ENCODE measurements around the gene SLC44A3.

Gene SLC44A3

DNA sequence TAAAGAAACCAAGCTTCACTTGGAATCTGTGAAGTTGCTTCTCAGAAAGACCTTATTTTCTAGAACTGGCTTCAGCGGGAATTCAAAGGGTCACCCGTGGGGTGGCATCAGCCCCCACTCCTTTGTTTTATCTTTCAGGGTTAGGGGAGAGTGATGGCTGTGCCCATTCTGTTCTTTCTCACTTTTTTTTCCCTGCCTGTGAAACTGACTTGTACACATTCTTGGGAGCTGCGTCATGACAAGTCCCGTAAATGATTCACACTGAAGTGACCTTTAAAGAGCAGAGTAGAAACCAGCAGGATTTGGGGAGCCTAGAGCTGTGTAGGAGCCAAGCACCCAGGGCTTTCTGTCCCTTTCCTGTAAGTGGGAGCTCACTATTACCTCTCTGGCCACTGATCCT is 43.8 kb downstream of the SLC44A3 start:
- no peak overlapping the region for H3K4me3 ChIP-seq (IDR thresholded peaks at IDR 0.05; ENCODE audit: insufficient read depth, low read depth, low read length)
- H3K9ac ChIP-seq = no peak overlapping the region
- TF ChIP-seq, protein P1, sequence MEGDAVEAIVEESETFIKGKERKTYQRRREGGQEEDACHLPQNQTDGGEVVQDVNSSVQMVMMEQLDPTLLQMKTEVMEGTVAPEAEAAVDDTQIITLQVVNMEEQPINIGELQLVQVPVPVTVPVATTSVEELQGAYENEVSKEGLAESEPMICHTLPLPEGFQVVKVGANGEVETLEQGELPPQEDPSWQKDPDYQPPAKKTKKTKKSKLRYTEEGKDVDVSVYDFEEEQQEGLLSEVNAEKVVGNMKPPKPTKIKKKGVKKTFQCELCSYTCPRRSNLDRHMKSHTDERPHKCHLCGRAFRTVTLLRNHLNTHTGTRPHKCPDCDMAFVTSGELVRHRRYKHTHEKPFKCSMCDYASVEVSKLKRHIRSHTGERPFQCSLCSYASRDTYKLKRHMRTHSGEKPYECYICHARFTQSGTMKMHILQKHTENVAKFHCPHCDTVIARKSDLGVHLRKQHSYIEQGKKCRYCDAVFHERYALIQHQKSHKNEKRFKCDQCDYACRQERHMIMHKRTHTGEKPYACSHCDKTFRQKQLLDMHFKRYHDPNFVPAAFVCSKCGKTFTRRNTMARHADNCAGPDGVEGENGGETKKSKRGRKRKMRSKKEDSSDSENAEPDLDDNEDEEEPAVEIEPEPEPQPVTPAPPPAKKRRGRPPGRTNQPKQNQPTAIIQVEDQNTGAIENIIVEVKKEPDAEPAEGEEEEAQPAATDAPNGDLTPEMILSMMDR (conservative IDR thresholded peaks at IDR 0.05; ENCODE audit: low read depth, low read length) = no peak
- no peaks in the 10 kb centered on the region for H3K27me3 ChIP-seq (ENCODE audit: insufficient read depth, low read depth)
- no peaks in the 10 kb centered on the region for H4K20me1 ChIP-seq (ENCODE audit: insufficient read depth)
- no peak overlapping the region for H3K27ac ChIP-seq
- no peak overlapping the region for H3K4me2 ChIP-seq
- no peaks in the 10 kb centered on the region for H3K79me2 ChIP-seq (ENCODE audit: insufficient read depth, low read depth)
- no peaks in the 10 kb centered on the region for H3K4me1 ChIP-seq (ENCODE audit: low read depth, poor library complexity, severe bottlenecking)
- H3K36me3 ChIP-seq (ENCODE audit: insufficient read depth) = no peaks in the 10 kb centered on the region
- no peak overlapping the region for H2AFZ ChIP-seq (ENCODE audit: low read depth)

DNA sequence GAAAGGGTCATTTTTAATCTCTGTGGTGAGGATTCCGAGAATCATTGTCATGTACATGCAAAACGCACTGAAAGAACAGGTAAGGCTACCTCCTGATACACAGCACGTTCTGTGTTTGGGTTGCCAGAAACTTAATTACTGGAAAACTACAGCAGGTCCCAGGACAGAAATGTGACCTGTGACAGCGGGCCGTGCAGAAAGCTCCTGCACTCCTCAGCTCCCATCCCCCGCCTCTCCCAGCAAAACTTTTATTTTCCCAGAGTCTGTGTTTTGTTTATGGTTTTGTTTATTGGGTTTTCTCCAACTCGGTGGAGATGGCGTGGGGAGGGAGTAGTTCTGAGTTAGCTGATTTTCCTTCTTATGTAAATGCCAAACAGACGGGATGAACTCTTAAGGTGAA is 44.7 kb downstream of the SLC44A3 start:
- no peaks in the 10 kb centered on the region for H4K20me1 ChIP-seq (ENCODE audit: insufficient read depth)
- H3K27me3 ChIP-seq (ENCODE audit: insufficient read depth, low read depth) = no peaks in the 10 kb centered on the region
- no peaks in the 10 kb centered on the region for H3K36me3 ChIP-seq (ENCODE audit: insufficient read depth)
- H3K4me2 ChIP-seq = no peak overlapping the region
- no peak overlapping the region for H3K9ac ChIP-seq
- TF ChIP-seq, protein P1 (conservative IDR thresholded peaks at IDR 0.05; ENCODE audit: low read depth, low read length) = no peak
- H3K27ac ChIP-seq = no peak overlapping the region
- H3K79me2 ChIP-seq (ENCODE audit: insufficient read depth, low read depth) = no peaks in the 10 kb centered on the region
- no peak overlapping the region for H2AFZ ChIP-seq (ENCODE audit: low read depth)
- no peak overlapping the region for H3K4me3 ChIP-seq (IDR thresholded peaks at IDR 0.05; ENCODE audit: insufficient read depth, low read depth, low read length)
- no peaks in the 10 kb centered on the region for H3K4me1 ChIP-seq (ENCODE audit: low read depth, poor library complexity, severe bottlenecking)

DNA sequence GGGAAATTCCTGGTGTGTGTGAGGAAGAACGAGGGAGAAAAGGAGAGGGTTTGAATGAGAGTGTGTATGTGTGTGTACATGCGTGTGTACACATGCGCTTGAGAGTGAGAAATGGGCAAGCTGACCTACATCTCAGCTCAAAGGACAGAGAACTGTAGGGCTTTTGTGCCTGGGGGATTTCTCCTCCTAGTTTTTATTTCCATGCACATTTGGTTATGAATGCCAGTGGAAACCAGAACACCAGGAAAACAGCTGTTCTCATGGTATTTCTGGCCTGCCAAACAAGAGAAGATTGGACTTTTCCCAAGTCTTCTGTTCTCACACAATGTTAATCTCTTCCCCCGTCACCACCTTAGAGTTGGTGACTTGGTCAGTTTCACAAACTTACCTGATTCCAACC is 45.2 kb downstream of the SLC44A3 start:
- Histone ChIP-seq H3K4me3 (IDR thresholded peaks at IDR 0.05; ENCODE audit: insufficient read depth, low read depth, low read length) (no peak overlapping the region), H3K4me2 (no peak overlapping the region), H3K36me3 (ENCODE audit: insufficient read depth) (no peaks in the 10 kb centered on the region), H2AFZ (ENCODE audit: low read depth) (no peak overlapping the region), H3K27me3 (ENCODE audit: insufficient read depth, low read depth) (no peaks in the 10 kb centered on the region), H4K20me1 (ENCODE audit: insufficient read depth) (no peaks in the 10 kb centered on the region), H3K4me1 (ENCODE audit: low read depth, poor library complexity, severe bottlenecking) (no peaks in the 10 kb centered on the region), H3K79me2 (ENCODE audit: insufficient read depth, low read depth) (no peaks in the 10 kb centered on the region), H3K27ac (no peak overlapping the region), H3K9ac (no peak overlapping the region)
- TF ChIP-seq, protein P1 (conservative IDR thresholded peaks at IDR 0.05; ENCODE audit: low read depth, low read length) = no peak

DNA sequence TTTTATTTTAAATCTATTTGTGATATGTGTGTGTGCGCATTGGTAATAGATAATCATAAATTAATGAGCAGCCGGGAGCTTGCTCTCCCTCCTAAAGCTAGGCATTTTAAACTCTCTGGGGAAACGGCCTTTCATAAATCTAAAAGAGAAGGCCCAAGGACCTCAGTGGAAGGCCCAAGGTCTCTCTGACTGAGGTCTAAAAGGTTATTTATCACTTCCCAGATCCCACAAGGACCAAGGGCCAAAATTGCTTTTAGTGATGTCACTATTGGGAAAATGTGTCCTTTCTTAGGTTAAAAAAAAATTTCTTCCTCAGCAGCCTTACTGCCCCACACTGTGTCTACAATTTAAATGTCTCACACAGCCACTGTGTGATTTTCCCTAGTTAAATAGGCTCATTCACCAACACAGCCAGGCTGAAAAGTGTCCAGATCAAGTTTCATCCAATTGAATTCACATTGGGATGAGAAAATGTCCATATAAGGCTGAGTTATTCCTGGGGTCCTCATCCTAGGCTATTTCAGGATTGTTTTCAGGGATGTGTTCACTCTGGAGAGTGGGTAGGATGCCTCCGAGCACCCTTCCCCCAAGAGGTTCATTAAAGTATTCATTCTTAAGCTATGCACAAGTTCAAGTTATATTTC is 46.1 kb downstream of the SLC44A3 start:
- no peak overlapping the region for H3K27ac ChIP-seq
- H3K27me3 ChIP-seq (ENCODE audit: insufficient read depth, low read depth) = no peaks in the 10 kb centered on the region
- no peaks in the 10 kb centered on the region for H3K4me1 ChIP-seq (ENCODE audit: low read depth, poor library complexity, severe bottlenecking)
- no peak overlapping the region for H2AFZ ChIP-seq (ENCODE audit: low read depth)
- no peaks in the 10 kb centered on the region for H4K20me1 ChIP-seq (ENCODE audit: insufficient read depth)
- H3K4me3 ChIP-seq (IDR thresholded peaks at IDR 0.05; ENCODE audit: insufficient read depth, low read depth, low read length) = no peak overlapping the region
- TF ChIP-seq, protein P1 (conservative IDR thresholded peaks at IDR 0.05; ENCODE audit: low read depth, low read length) = no peak
- no peaks in the 10 kb centered on the region for H3K79me2 ChIP-seq (ENCODE audit: insufficient read depth, low read depth)
- no peak overlapping the region for H3K4me2 ChIP-seq
- no peak overlapping the region for H3K9ac ChIP-seq
- H3K36me3 ChIP-seq (ENCODE audit: insufficient read depth) = no peaks in the 10 kb centered on the region

Data from KMS-11 (cell line).